Keratinocyte (primary cell): Measurements from ENCODE around the gene DVL1. TPM values are rescaled to one million over a fixed set of nuclear protein-coding genes. Genes with fewer than 3 reads are reported as not detected.

Experiments used
- DNase-seq: peaks from one replicate; pipeline ENCODE4 v3.0.0-alpha.2; 2011; ENCODE audit warnings: low read depth, missing footprints, low spot score
- FAIRE-seq: peaks from 2 replicates; lab custom pipeline; 2011; peaks lifted over from hg19 to GRCh38; lab: Jason Lieb, UNC
- H2AFZ ChIP-seq: 2 replicates; pipeline ENCODE4 v1.6.0; 2012; ENCODE audit warnings: low read length, control low read depth, inconsistent platforms; ENCODE audit not compliant: control insufficient read depth
- H3K27ac ChIP-seq: 2 replicates; pipeline ENCODE4 v1.5.1; 2011; ENCODE audit warnings: low read length; ENCODE audit not compliant: control insufficient read depth, insufficient read depth
- H3K27me3 ChIP-seq: 3 replicates; pipeline ENCODE4 v1.6.0; 2011; ENCODE audit warnings: low read length; ENCODE audit not compliant: control insufficient read depth, insufficient read depth; ENCODE audit errors: extremely low read depth
- H3K36me3 ChIP-seq, 2 experiments: 2 replicates in 1 of 2; 3 replicates in 1 of 2; pipeline ENCODE4 v1.5.1; 2011; ENCODE audit warnings: low read length in 2 of 2, mild to moderate bottlenecking in 1 of 2; ENCODE audit not compliant: control insufficient read depth in 2 of 2, insufficient read depth in 2 of 2; ENCODE audit errors: extremely low read depth in 1 of 2
- H3K4me1 ChIP-seq: 3 replicates; pipeline ENCODE4 v1.5.1; 2011; ENCODE audit warnings: low read length; ENCODE audit not compliant: control insufficient read depth, insufficient read depth; ENCODE audit errors: extremely low read depth
- H3K4me2 ChIP-seq: 3 replicates; pipeline ENCODE4 v1.6.0; 2011; ENCODE audit warnings: low read depth, low read length; ENCODE audit not compliant: control insufficient read depth, insufficient read depth; ENCODE audit errors: extremely low read depth
- H3K4me3 ChIP-seq, 3 experiments: fragments of 200-600 bp in 1 of 3; sonication (generic) in 1 of 3; 2 replicates in 2 of 3; 3 replicates in 1 of 3; pipeline ENCODE4 v1.5.1; 2011 to 2016; ENCODE audit warnings: low read length in 3 of 3, mild to moderate bottlenecking in 3 of 3, control low read depth in 2 of 3, inconsistent platforms in 1 of 3, low read depth in 1 of 3, mixed read lengths in 1 of 3, mixed run types in 1 of 3, moderate library complexity in 1 of 3; ENCODE audit not compliant: control insufficient read depth in 2 of 3, insufficient read depth in 2 of 3; ENCODE audit errors: extremely low read depth in 1 of 3
- H3K79me2 ChIP-seq: 2 replicates; pipeline ENCODE4 v1.6.0; 2012; ENCODE audit warnings: low read length; ENCODE audit not compliant: control insufficient read depth, insufficient read depth
- H3K9ac ChIP-seq: 3 replicates; pipeline ENCODE4 v1.6.0; 2011; ENCODE audit warnings: low read length; ENCODE audit not compliant: control insufficient read depth, insufficient read depth; ENCODE audit errors: extremely low read depth
- H3K9me1 ChIP-seq: 3 replicates; pipeline ENCODE4 v1.6.0; 2011; ENCODE audit warnings: low read length; ENCODE audit not compliant: control insufficient read depth, insufficient read depth; ENCODE audit errors: extremely low read depth
- H3K9me3 ChIP-seq: 2 replicates; pipeline ENCODE4 v1.5.1; 2012; ENCODE audit warnings: low read depth, low read length; ENCODE audit not compliant: control insufficient read depth
- H4K20me1 ChIP-seq: 3 replicates; pipeline ENCODE4 v1.6.0; 2011; ENCODE audit warnings: low read length; ENCODE audit not compliant: control insufficient read depth, insufficient read depth; ENCODE audit errors: extremely low read depth
- CTCF ChIP-seq, 3 experiments: IDR thresholded peaks in 1 of 3; conservative IDR thresholded peaks in 1 of 3; optimal IDR thresholded peaks in 1 of 3; 2 replicates in 2 of 3; 3 replicates in 1 of 3; pipeline versions ENCODE3 to v1.5.1; 2011; ENCODE audit warnings: low read length in 3 of 3, mild to moderate bottlenecking in 3 of 3, moderate library complexity in 2 of 3, control low read depth in 1 of 3, inconsistent platforms in 1 of 3; ENCODE audit not compliant: insufficient read depth in 2 of 3; ENCODE audit errors: extremely low read depth in 1 of 3
- EZH2 ChIP-seq: IDR thresholded peaks from one replicate; pipeline ENCODE4 v1.6.1; 2012; ENCODE audit warnings: inconsistent platforms, mild to moderate bottlenecking, low read length, moderate library complexity
- dilution Hi-C: fragments of 300-500 bp; cut with MboI; formaldehyde crosslinking; loops from one replicate; pipeline ENCODE4 v1.7.0; 2020; ENCODE audit warnings: low sequenced_read_pairs; ENCODE audit not compliant: extremely low pct_ligation_motif_present
- polyA plus RNA-seq, 5 experiments: library from polyadenylated mRNA; depleted of rRNA in 3 of 5; stranded (reverse) in 3 of 5; stranded (forward) in 1 of 5; unstranded in 1 of 5; fragments of >200 nt; gene quantifications; 1 replicate in 1 of 5; 2 replicates in 3 of 5; 3 replicates in 1 of 5; pipeline versions ENCODE4 v1.2.1 to v1.2.3, GENCODE V29; 2011 to 2012; ENCODE audit warnings: missing spikeins in 2 of 5, low read depth in 1 of 5, low replicate concordance in 1 of 5

The DVL1 gene
- polyA plus RNA-seq, 1 donor (not counting 4 experiments of a cell fraction or from before 2014, with no cell fraction given), result 31.6 TPM

GRCh38 chr1:1320666-1321448 lies 28.4 kb downstream of the DVL1 start:
- no peak overlapping the region for H3K9ac ChIP-seq
- no peak for TF ChIP-seq EZH2
- dilution Hi-C loops, result no loop called here

GRCh38 chr1:1319646-1319941 lies 29.6 kb downstream of the DVL1 start:
- TF ChIP-seq EZH2 (no peak), CTCF (optimal IDR thresholded peaks at IDR 0.05 in 1 of 3, IDR thresholded peaks at IDR 0.05 in 1 of 3, conservative IDR thresholded peaks at IDR 0.05 in 1 of 3; ENCODE audit: extremely low read depth in 1 of 3, insufficient read depth in 2 of 3, low read length in 3 of 3) (no peak)
- dilution Hi-C loops, result no loop called here
- no peaks in the 10 kb centered on the region for H3K9me3 ChIP-seq
- H3K9me1 ChIP-seq, result no peaks in the 10 kb centered on the region
- DNase-seq (no peak), FAIRE-seq (no peak)
- no peak overlapping the region for H3K4me3 ChIP-seq
- peaks cover 25% of the 10 kb centered on the region for H3K4me1 ChIP-seq
- H4K20me1 ChIP-seq, result peaks cover 13% of the 10 kb centered on the region
- H3K27ac ChIP-seq, result no peak overlapping the region
- peaks cover 22 to 26% of the 10 kb centered on the region in 2 experiments for H3K36me3 ChIP-seq
- no peak overlapping the region for H3K9ac ChIP-seq
- H3K79me2 ChIP-seq, result peaks cover 59% of the 10 kb centered on the region
- no peak overlapping the region for H2AFZ ChIP-seq
- no peaks in the 10 kb centered on the region for H3K27me3 ChIP-seq
- H3K4me2 ChIP-seq, result no peak overlapping the region

More at GRCh38 chr1:1320666-1321448, 28.4 kb downstream of the DVL1 start:
- DNase-seq (no peak), FAIRE-seq (no peak)
- H3K4me2 ChIP-seq, result no peak overlapping the region
- H3K27ac ChIP-seq, result no peak overlapping the region
- peaks cover 17 to 27% of the 10 kb centered on the region in 2 experiments for H3K36me3 ChIP-seq
- no peaks in the 10 kb centered on the region for H3K9me3 ChIP-seq
- H3K27me3 ChIP-seq, result no peaks in the 10 kb centered on the region
- no peak overlapping the region for H2AFZ ChIP-seq
- H3K4me3 ChIP-seq, result no peak overlapping the region
- H4K20me1 ChIP-seq, result peaks cover 13% of the 10 kb centered on the region
- peaks cover 70% of the 10 kb centered on the region for H3K79me2 ChIP-seq
- H3K4me1 ChIP-seq, result peaks cover 32% of the 10 kb centered on the region
- no peaks in the 10 kb centered on the region for H3K9me1 ChIP-seq
